Neural cell (in vitro differentiated cells): Measurements from ENCODE around the gene HIVEP3. TPM values are rescaled to one million over a fixed set of nuclear protein-coding genes. Genes with fewer than 3 reads are reported as not detected.

Experiments used
- H2AFZ ChIP-seq: fragments of 200-600, 300-800 bp; sonication (generic), shearing (Covaris generic); 2 replicates; pipeline ENCODE4 v1.6.0; 2014; ENCODE audit warnings: low read depth, mild to moderate bottlenecking, antibody characterized with exemption, low read length, moderate library complexity
- H3F3A ChIP-seq: fragments of 200-600 bp; shearing (Covaris generic); 2 replicates; pipeline ENCODE4 v1.6.1; 2016; ENCODE audit warnings: mild to moderate bottlenecking, moderate library complexity, mixed read lengths, antibody characterized with exemption, low read length; ENCODE audit not compliant: insufficient read depth, poor library complexity, severe bottlenecking
- H3K27ac ChIP-seq: fragments of 200-600, 300-800 bp; sonication (generic), shearing (Covaris generic); 2 replicates; pipeline ENCODE4 v1.5.1; 2014; ENCODE audit warnings: mild to moderate bottlenecking, low read length, moderate library complexity
- H3K27me3 ChIP-seq: fragments of 300-800, 200-600 bp; sonication (generic), shearing (Covaris generic); 2 replicates; pipeline ENCODE4 v1.6.0; 2014; ENCODE audit warnings: mild to moderate bottlenecking, low read depth, low read length, moderate library complexity; ENCODE audit not compliant: insufficient read depth
- H3K36me3 ChIP-seq: fragments of 300-800, 200-600 bp; sonication (generic), shearing (Covaris generic); 2 replicates; pipeline ENCODE4 v1.5.1; 2014; ENCODE audit warnings: mild to moderate bottlenecking, antibody characterized with exemption, low read length, moderate library complexity; ENCODE audit not compliant: insufficient read depth
- H3K4me2 ChIP-seq: fragments of 300-800, 200-600 bp; sonication (generic), shearing (Covaris generic); 2 replicates; pipeline ENCODE4 v1.6.0; 2014; ENCODE audit warnings: mild to moderate bottlenecking, low read length
- H3K4me3 ChIP-seq: fragments of 300-800, 200-600 bp; sonication (generic), shearing (Covaris generic); 2 replicates; pipeline ENCODE4 v1.5.1; 2014; ENCODE audit warnings: mild to moderate bottlenecking, low read length, moderate library complexity
- H3K79me2 ChIP-seq: fragments of 200-600 bp; shearing (Covaris generic); replicated peaks from 2 replicates; pipeline ENCODE4 v1.6.0; 2014; ENCODE audit warnings: mild to moderate bottlenecking, low read length, moderate library complexity; ENCODE audit not compliant: insufficient read depth
- H3K9ac ChIP-seq: fragments of 300-800, 200-600 bp; sonication (generic), shearing (Covaris generic); 2 replicates; pipeline ENCODE4 v1.6.1; 2016; ENCODE audit warnings: mild to moderate bottlenecking, low read length, mixed read lengths
- H3K9me2 ChIP-seq: fragments of 200-600 bp; shearing (Covaris generic); 2 replicates; pipeline ENCODE4 v1.6.1; 2016; ENCODE audit warnings: mild to moderate bottlenecking, low read length, mixed read lengths; ENCODE audit not compliant: insufficient read depth
- H3K9me3 ChIP-seq: fragments of 200-600, 300-800 bp; sonication (generic), shearing (Covaris generic); 2 replicates; pipeline ENCODE4 v1.6.1; 2016; ENCODE audit warnings: mild to moderate bottlenecking, mixed run types, low read length, moderate library complexity, mixed read lengths
- H4K20me1 ChIP-seq: fragments of 200-600 bp; shearing (Covaris generic); 2 replicates; pipeline ENCODE4 v1.6.1; 2016; ENCODE audit warnings: mild to moderate bottlenecking, mixed run types; ENCODE audit not compliant: insufficient read depth
- CTCF ChIP-seq: fragments of 450-650 bp; IDR thresholded peaks from 2 replicates; pipeline ENCODE4 v1.5.1; 2014; ENCODE audit warnings: antibody characterized with exemption, mild to moderate bottlenecking, moderate library complexity; ENCODE audit not compliant: poor library complexity, severe bottlenecking
- EP300 ChIP-seq: fragments of 450-650 bp; conservative IDR thresholded peaks from 2 replicates; pipeline ENCODE4 v1.6.1; 2014; ENCODE audit warnings: antibody characterized with exemption, mild to moderate bottlenecking, moderate library complexity; ENCODE audit not compliant: poor library complexity, severe bottlenecking
- EZH2 ChIP-seq: fragments of 200-600, 300-800 bp; shearing (Covaris generic), sonication (generic); IDR thresholded peaks from 2 replicates; pipeline ENCODE4 v1.6.1; 2014; ENCODE audit warnings: antibody characterized with exemption, low read length, borderline replicate concordance, mild to moderate bottlenecking; ENCODE audit not compliant: insufficient read depth, poor library complexity, severe bottlenecking
- MXI1 ChIP-seq: fragments of 450-650 bp; conservative IDR thresholded peaks from 2 replicates; pipeline ENCODE4 v1.6.1; 2014; ENCODE audit warnings: antibody characterized with exemption, mild to moderate bottlenecking; ENCODE audit not compliant: poor library complexity, severe bottlenecking
- POLR2AphosphoS5 ChIP-seq: IDR thresholded peaks from 2 replicates; pipeline ENCODE4 v1.6.1; 2012
- RAD21 ChIP-seq: fragments of 450-650 bp; conservative IDR thresholded peaks from 2 replicates; pipeline ENCODE4 v1.6.1; 2014; ENCODE audit warnings: antibody characterized with exemption, mild to moderate bottlenecking, moderate library complexity
- REST ChIP-seq: IDR thresholded peaks from 2 replicates; pipeline ENCODE4 v1.6.1; 2012; ENCODE audit warnings: borderline replicate concordance
- SMC3 ChIP-seq: fragments of 450-650 bp; conservative IDR thresholded peaks from 2 replicates; pipeline ENCODE4 v1.6.1; 2014; ENCODE audit warnings: antibody characterized with exemption, mild to moderate bottlenecking, moderate library complexity; ENCODE audit not compliant: poor library complexity
- TAF1 ChIP-seq: IDR thresholded peaks from 2 replicates; pipeline ENCODE4 v1.6.1; 2012; ENCODE audit warnings: low read depth
- polyA plus RNA-seq: library from polyadenylated mRNA; depleted of rRNA; stranded (reverse); fragments of >200 nt; gene quantifications from 2 replicates; pipeline ENCODE4 v1.2.3, GENCODE V29; 2014

The HIVEP3 gene
- polyA plus RNA-seq, 1 donor from 2014 or later, result 2.6 TPM

- no peak overlapping the region for H3K9ac ChIP-seq
Measured at GRCh38 chr1:41776891-41777441, 141.8 kb downstream of the HIVEP3 start.

GRCh38 chr1:41775956-41776585 is 142.7 kb downstream of the HIVEP3 start:
- H3K36me3 ChIP-seq, result no peaks in the 10 kb centered on the region
- no peak for TF ChIP-seq EP300
- no peak for TF ChIP-seq CTCF
- TF ChIP-seq SMC3, result no peak
- no peak for TF ChIP-seq REST
- no peak overlapping the region for H3K9ac ChIP-seq
- no peaks in the 10 kb centered on the region for H4K20me1 ChIP-seq
- H3K9me3 ChIP-seq, result no peaks in the 10 kb centered on the region
- H3F3A ChIP-seq, result no peaks in the 10 kb centered on the region
- no peaks in the 10 kb centered on the region for H3K9me2 ChIP-seq
- no peak overlapping the region for H3K4me3 ChIP-seq
- H2AFZ ChIP-seq, result no peak overlapping the region
- no peak overlapping the region for H3K27ac ChIP-seq
- H3K4me2 ChIP-seq, result no peak overlapping the region
- no peaks in the 10 kb centered on the region for H3K79me2 ChIP-seq
- no peaks in the 10 kb centered on the region for H3K27me3 ChIP-seq

More at GRCh38 chr1:41776891-41777441, 141.8 kb downstream of the HIVEP3 start:
- no peaks in the 10 kb centered on the region for H3K79me2 ChIP-seq
- no peaks in the 10 kb centered on the region for H3K27me3 ChIP-seq
- no peak for TF ChIP-seq POLR2AphosphoS5
- TF ChIP-seq CTCF, result no peak
- TF ChIP-seq MXI1, result no peak
- TF ChIP-seq REST, result no peak
- TF ChIP-seq RAD21, result no peak
- TF ChIP-seq EP300, result no peak
- no peak for TF ChIP-seq EZH2
- TF ChIP-seq SMC3, result no peak
- TF ChIP-seq TAF1, result no peak
- H3F3A ChIP-seq, result no peaks in the 10 kb centered on the region
- H4K20me1 ChIP-seq, result no peaks in the 10 kb centered on the region
- no peaks in the 10 kb centered on the region for H3K9me3 ChIP-seq
- H3K4me2 ChIP-seq, result no peak overlapping the region
- no peak overlapping the region for H2AFZ ChIP-seq
- no peaks in the 10 kb centered on the region for H3K36me3 ChIP-seq
- no peak overlapping the region for H3K4me3 ChIP-seq
- H3K27ac ChIP-seq, result no peak overlapping the region
- H3K9me2 ChIP-seq, result no peaks in the 10 kb centered on the region
